Measurements from ENCODE around the gene DENND4C. TPM values are rescaled to one million over a fixed set of nuclear protein-coding genes. Genes with fewer than 3 reads are reported as not detected.
A peak's percentile ranks its signal among the peaks of the same experiment; 100 is the strongest.

DENND4C gene
- total RNA-seq, 2 experiments from 2014 or later: 18.8 to 28.6 TPM

- no peak for TF ChIP-seq EZH2phosphoT487 (IDR thresholded peaks at IDR 0.05; ENCODE audit: borderline replicate concordance, low read depth, low read length)
- no peak for TF ChIP-seq CTCF (conservative IDR thresholded peaks at IDR 0.05; ENCODE audit: low read length)
- H3K79me2 ChIP-seq (ENCODE audit: insufficient read depth, low read depth, low read length): peaks cover 53% of the 10 kb centered on the region
- no peaks in the 10 kb centered on the region for H3K9me2 ChIP-seq (ENCODE audit: insufficient read depth, low read length)
- peak overlapping the region; percentile 72; the same call in 1 of the 2 replicates for H2AFZ ChIP-seq (ENCODE audit: low read length)
- peak; percentile 16 for DNase-seq (ENCODE audit: low spot score)
- H3K4me3 ChIP-seq (ENCODE audit: low read depth, low read length, poor library complexity, severe bottlenecking): peak overlapping the region; percentile 81
- H3K27ac ChIP-seq (ENCODE audit: low read depth, low read length, poor library complexity, severe bottlenecking): peak overlapping the region; percentile 45
- no peaks in the 10 kb centered on the region for H3K36me3 ChIP-seq (ENCODE audit: insufficient read depth, low read length)
- H4K20me1 ChIP-seq (ENCODE audit: insufficient read depth, low read length): peaks cover 14% of the 10 kb centered on the region; the same call in 1 of the 2 replicates
- intact Hi-C loops (cut with micrococcal nuclease; ENCODE audit: unreplicated experiment): loop anchor here (2.0 kb wide), 3 partner anchors 129 to 149 kb away; partner anchors contain the start of genes HAUS6 and RPS6
- ChIA-PET POLR2A (interaction anchor here (0.5 to 1.8 kb wide), 12 partner anchors 9 to 249 kb away, joined by 3 to 13 read pairs (median 4); partner anchors contain the start of gene RRAGA), CTCF (ENCODE audit: unreplicated experiment) (interaction anchor here (1.2 kb wide), 1 partner anchor 10 kb away, joined by 5 read pairs; no protein-coding TSS in a partner anchor)
- peaks cover 29% of the 10 kb centered on the region for H3K4me1 ChIP-seq (ENCODE audit: insufficient read depth, low read length, poor library complexity, severe bottlenecking)
- BruUV-seq (replicated peaks): TSS peak; percentile 40
- no peaks in the 10 kb centered on the region for H3K9me3 ChIP-seq (ENCODE audit: low read length)
- peak overlapping the region; percentile 88 for H3K4me2 ChIP-seq (ENCODE audit: low read length)
These were observed 1.7 kb downstream of the DENND4C start for GRCh38 chr9:19231904-19232822.

- H3K27ac ChIP-seq (ENCODE audit: low read depth, low read length, poor library complexity, severe bottlenecking): peak overlapping the region; percentile 45
- intact Hi-C loops (cut with micrococcal nuclease; ENCODE audit: unreplicated experiment): no loop called here
- peaks cover 14% of the 10 kb centered on the region; the same call in 1 of the 2 replicates for H4K20me1 ChIP-seq (ENCODE audit: insufficient read depth, low read length)
- POLR2A ChIA-PET: interaction anchor here (0.5 to 1.8 kb wide), 18 partner anchors 8 to 1702 kb away, joined by 3 to 13 read pairs (median 3); partner anchors contain the start of gene RRAGA
- peak; percentile 30 for DNase-seq (ENCODE audit: low spot score)
- H3K4me1 ChIP-seq (ENCODE audit: insufficient read depth, low read length, poor library complexity, severe bottlenecking): peaks cover 29% of the 10 kb centered on the region
- peak overlapping the region; percentile 88 for H3K4me2 ChIP-seq (ENCODE audit: low read length)
- peak overlapping the region; percentile 81 for H3K4me3 ChIP-seq (ENCODE audit: low read depth, low read length, poor library complexity, severe bottlenecking)
- H3K79me2 ChIP-seq (ENCODE audit: insufficient read depth, low read depth, low read length): peaks cover 57% of the 10 kb centered on the region
- BruUV-seq (replicated peaks): no TSS peak
- no peaks in the 10 kb centered on the region for H3K9me2 ChIP-seq (ENCODE audit: insufficient read depth, low read length)
- no peaks in the 10 kb centered on the region for H3K36me3 ChIP-seq (ENCODE audit: insufficient read depth, low read length)
- CTCF ChIA-PET (ENCODE audit: unreplicated experiment): interaction anchor here (1.2 kb wide), 1 partner anchor 9 kb away, joined by 5 read pairs; no protein-coding TSS in a partner anchor
- H3K9me3 ChIP-seq (ENCODE audit: low read length): no peaks in the 10 kb centered on the region
- TF ChIP-seq EZH2phosphoT487 (IDR thresholded peaks at IDR 0.05; ENCODE audit: borderline replicate concordance, low read depth, low read length): no peak
- TF ChIP-seq CTCF (conservative IDR thresholded peaks at IDR 0.05; ENCODE audit: low read length): no peak
- H2AFZ ChIP-seq (ENCODE audit: low read length): no peak overlapping the region; the same call in 1 of the 2 replicates
These were observed 2.3 kb downstream of the DENND4C start for GRCh38 chr9:19232823-19233194.
